Activated T-cell treated with anti-CD3 and anti-CD28 coated beads for 1 hour (primary cell): ENCODE data around the gene PPFIA2.

Experiments used
- DNase-seq: peaks from one replicate; pipeline ENCODE4 v3.0.0-alpha.2; 2020; ENCODE audit warnings: low read depth

Gene PPFIA2

DNA sequence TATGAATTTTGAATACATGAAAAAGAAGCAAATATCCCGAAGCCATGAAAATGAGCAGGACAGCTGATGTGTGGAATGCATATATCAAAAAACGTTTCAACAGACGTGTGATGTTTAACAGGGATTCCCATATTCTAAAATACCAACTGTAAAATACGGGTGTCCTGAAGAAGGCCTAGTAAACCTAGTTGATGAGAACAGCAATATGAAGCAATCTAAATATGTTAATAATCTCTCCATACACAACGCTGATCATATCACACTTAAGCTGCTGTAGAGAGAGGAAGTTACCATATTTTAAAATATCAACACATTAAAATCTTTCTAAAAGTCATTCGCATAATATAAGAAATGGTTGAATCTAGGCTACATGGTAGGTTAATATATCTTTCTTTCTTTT, 317.5 kb downstream of the PPFIA2 start:
- no peak for DNase-seq

GRCh38 chr12:81440001-81440400, 319.1 kb downstream of the PPFIA2 start:
- DNase-seq, result no peak

DNA sequence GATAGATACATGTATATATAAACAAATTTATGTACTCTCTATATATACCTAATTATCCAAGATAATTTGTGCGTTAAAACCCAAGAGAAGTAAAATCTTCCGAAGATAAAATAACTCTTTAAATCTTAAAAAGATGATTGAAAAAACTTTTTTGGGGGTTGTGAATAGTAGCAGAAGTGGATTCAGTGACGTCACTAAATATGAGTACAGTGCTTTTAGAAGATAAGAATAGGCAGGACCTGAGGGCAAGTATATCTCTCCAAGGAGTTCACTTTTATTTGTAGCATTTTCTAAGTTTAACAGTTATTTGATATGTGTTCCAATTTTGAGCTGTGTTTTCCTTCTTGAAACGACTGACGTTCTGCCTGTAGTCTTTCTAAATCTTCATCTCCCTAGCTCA, 319.8 kb downstream of the PPFIA2 start:
- no peak for DNase-seq

DNA sequence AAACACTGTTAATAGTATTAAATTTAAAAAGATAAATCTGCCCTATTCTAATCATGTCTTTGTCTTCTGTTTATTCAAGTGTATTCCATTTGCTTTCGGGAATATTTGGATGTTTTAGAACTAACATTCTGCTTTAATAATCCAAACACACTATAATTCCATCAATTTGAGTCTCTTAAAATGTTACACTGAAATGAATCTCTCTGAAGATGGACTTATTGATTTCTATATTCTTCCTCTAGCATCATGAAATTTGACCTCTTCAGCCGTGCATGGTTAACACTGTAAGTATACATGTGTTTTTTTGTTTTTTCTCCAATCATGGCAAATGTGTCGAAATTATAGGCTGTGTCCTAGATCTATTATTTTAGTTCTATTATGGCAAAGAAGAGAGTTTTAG, 342.1 kb downstream of the PPFIA2 start:
- DNase-seq, result no peak

DNA sequence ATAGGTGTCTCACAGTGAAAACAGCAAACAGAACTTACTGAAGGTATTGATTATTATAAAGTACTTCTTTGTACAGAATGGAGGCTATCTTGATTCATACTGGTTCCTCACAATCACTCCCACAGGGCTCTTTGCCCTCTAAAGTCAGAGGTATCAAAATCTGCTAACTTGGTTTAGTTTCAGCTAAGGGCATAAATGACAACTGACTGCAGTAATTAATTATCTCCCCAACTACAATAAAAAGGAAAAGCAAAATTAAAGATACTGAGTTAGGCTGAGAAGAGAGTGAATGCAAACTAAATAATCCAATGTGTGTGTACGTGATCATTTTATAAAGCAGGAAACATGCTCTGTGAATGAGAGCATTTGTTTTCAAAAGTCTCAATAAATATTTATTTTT, 342.6 kb downstream of the PPFIA2 start:
- DNase-seq, result no peak

- no peak for DNase-seq
Observed at GRCh38 chr12:81414441-81414840, 344.7 kb downstream of the PPFIA2 start.

DNA sequence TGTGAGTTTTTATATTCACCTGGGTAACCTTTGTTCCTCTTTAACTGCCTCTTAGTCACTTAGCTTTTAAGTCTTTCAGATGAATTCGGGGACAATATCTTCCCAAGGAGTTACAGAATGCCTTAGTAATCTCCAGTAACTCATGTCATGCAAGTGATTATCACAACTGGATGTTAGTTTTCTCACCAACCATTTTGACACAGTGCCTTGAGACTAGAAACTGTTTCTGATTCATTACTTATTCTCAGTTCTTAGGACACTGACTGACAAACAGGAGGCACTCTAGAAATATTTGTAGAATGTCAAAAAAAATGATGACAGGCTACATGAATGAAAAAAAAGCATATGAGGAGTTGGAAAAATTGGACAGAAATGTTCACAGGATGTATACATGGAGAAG, 346.2 kb downstream of the PPFIA2 start:
- DNase-seq, result no peak

GRCh38 chr12:81403348-81403747, 355.8 kb downstream of the PPFIA2 start:
- DNase-seq, result no peak

GRCh38 chr12:81401241-81401640, 357.9 kb downstream of the PPFIA2 start:
- DNase-seq, result no peak

GRCh38 chr12:81400024-81400423, 359.1 kb downstream of the PPFIA2 start:
- DNase-seq, result no peak

DNA sequence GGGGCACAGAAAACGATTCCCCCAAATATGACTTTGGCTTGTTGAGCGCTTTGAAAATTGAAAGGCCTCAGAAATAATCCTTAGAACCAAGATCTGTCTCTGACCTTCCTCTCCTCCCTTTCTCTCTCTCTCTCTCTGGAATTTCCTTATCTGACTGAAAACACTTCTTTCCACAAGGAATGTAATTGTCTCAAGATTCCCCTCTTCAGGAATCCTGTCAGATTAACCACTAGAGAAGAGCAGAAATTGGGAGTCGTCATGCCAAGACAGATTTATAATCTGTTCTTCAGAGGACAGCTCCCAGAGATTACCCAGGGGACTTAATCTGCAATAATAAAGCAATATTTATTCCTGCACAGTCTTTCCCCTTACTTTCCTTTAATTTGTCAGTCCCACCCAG, 363.7 kb downstream of the PPFIA2 start:
- no peak for DNase-seq

DNA sequence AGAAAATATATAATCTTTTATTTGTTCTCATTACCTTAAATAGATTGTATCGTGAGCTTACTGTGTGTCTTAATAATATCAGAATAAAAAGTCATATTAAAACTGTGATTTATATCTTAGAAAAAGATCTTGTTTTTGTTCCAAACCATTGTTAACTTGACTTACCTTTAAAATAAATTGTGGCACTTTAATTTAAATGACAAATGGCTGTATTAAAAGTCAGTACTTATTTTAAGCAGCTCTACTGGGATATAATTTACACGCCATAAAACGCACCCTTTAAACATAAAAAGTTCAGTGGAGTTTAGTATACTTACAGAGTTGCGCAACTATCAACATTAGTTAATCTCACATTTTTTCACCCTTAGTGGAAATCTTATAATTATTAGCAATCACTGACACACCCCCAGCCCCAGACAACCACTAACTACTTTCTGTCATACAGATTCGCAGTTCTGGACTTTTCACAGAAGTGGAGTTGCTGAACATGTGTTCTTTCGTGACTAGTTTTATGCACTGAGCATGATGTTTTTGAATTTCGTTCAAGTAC, 369.5 kb downstream of the PPFIA2 start:
- DNase-seq, result no peak

GRCh38 chr12:81386101-81386500, 373.0 kb downstream of the PPFIA2 start:
- no peak for DNase-seq

DNA sequence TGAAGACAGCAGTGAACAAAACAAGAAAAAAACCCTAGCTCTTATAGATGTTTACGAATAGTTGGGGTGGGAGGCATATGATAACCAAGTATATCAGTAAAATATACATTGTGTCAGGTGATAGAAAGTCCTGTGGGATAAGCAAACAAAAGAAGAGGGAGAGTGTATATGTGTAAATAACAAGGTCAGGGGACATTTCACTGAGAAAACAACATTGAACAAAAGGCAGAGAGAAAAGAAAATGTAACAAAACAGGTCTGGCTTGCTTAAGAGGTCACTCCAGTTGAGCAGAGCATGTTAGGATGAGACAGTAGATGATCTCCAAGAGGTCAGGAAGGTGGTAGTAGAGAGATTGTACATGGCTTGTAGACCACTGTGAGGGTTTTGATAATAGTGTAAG, 377.2 kb downstream of the PPFIA2 start:
- DNase-seq, result no peak

DNA sequence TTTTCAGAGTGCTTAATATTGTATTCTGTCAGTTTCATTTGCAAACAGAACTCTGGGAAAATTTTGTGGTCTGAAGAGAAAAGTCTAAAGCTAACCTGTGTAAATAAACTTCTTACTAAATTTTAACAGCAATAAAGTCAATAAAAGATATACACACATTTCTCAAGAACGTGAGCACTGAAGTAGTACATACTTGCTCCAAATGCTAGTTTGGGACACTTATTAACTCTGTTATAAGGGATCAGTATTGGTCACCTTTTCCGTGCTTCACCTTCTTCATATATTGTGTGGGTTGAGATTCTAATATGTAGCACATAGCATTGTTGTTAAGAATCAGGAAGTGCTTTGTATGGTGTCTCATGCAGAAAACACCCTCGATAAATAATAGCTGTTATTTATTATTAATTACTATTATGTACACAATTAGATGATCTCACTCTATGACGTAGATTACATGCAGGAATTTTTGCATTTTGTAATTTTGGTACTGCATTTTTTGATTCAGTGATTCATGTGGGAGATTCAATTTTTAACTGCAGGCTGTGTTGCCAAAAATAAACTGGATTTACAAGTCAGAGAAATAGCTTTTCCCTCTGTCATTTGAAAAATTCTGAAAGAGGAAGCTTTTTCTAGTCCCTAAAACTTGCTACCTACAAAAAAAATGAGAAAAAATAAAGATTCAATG, 380.4 kb downstream of the PPFIA2 start:
- no peak for DNase-seq

DNA sequence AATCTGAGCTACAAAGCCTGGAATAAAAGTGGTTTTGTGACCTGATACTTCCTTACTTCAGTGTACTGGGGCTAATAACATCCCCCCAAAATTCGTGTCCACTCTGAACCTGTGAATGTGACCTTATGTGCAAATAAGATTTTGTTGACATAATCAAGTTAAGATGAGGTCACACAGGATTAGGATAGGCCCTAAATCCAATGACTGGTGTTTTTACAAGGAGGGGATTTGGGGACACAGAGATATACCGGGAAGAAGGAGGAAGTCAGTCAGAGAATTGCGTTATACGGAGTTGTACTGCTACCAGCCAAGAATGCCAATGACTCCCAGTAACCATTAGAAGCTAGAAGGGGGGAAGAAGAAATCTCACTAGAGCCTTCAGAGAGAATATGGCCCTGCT, 381.4 kb downstream of the PPFIA2 start:
- no peak for DNase-seq

DNA sequence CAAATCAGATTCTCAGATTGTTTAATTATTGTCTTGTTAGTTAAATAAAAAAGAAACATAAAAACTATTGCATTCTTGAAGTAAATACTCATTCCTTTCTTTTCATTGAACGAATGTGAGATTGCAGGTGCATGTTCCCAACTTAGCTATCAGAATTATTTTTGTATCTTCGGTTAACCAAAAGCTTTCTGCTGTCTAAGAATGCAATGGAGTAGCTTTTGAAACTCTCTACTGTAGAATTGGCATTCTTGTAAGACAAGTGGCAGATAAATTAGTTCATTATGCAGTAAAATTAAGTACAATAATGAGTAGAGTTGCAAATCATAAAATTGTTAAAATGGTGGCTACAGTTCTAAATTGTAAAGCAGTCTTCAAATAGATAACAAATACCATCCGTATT, 383.2 kb downstream of the PPFIA2 start:
- no peak for DNase-seq

DNA sequence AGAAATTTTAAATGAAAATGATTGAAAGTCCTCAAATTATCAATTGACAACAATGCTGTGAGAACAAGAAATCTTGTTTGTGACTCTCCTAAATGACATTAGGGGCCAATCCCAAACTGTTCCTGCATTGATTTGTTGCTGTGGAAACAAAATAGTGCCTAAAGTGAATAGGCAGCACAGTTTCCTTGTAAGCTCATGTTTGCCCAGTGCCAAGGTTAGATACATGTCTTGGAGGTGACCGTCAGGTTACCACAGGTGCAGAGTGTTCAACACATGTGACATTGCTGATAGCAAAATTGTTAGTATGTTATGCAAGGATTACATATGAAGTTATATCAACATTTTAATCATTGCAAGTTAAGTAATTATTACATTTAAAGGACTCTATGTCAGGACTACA, 388.7 kb downstream of the PPFIA2 start:
- DNase-seq, result no peak

- no peak for DNase-seq
Observed at GRCh38 chr12:81369175-81369574, 390.0 kb downstream of the PPFIA2 start.

GRCh38 chr12:81365284-81365683, 393.9 kb downstream of the PPFIA2 start:
- no peak for DNase-seq

- DNase-seq, result no peak
Observed at GRCh38 chr12:81360916-81361315, 398.2 kb downstream of the PPFIA2 start.

GRCh38 chr12:81359736-81360135, 399.4 kb downstream of the PPFIA2 start:
- DNase-seq, result no peak

DNA sequence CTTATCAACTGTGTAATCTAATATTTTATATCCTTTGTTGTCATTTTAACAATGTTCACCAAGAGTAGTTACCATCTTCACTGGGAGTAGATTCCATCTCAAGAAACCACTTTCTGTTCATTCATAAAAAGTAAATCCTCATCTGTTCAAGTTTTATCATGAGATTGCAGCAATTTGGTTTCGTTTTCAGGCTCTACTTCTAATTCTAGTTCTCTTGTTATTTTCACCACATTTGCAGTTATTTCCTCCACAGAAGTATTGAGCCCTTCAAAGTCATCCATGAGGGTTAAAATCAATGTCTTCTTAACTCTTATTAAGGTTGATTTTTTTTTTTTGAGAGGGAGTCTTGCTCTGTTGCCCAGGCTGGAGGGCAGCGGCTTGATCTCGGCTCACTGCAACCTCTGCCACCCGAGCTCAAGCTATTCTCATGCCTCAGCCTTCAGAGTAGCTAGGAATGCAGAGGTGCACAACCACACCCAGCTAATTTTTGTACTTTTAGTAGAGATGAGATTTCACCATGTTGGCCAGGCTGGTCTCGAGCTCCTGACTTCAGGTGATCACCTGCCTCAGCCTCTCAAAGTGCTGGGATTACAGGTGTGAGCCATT, 404.7 kb downstream of the PPFIA2 start:
- DNase-seq, result no peak

- DNase-seq, result no peak
Observed at GRCh38 chr12:81350309-81350708, 408.8 kb downstream of the PPFIA2 start.
